Endometrium (tissue), 2 donors: ENCODE results near the gene IRF2BP2.

Experiments
- FAIRE-seq: peaks from 2 replicates; lab custom pipeline; 2012; peaks lifted over from hg19 to GRCh38; lab: Jason Lieb, UNC
- donor health status: control.
- donor health status: control.

IRF2BP2 gene

DNA sequence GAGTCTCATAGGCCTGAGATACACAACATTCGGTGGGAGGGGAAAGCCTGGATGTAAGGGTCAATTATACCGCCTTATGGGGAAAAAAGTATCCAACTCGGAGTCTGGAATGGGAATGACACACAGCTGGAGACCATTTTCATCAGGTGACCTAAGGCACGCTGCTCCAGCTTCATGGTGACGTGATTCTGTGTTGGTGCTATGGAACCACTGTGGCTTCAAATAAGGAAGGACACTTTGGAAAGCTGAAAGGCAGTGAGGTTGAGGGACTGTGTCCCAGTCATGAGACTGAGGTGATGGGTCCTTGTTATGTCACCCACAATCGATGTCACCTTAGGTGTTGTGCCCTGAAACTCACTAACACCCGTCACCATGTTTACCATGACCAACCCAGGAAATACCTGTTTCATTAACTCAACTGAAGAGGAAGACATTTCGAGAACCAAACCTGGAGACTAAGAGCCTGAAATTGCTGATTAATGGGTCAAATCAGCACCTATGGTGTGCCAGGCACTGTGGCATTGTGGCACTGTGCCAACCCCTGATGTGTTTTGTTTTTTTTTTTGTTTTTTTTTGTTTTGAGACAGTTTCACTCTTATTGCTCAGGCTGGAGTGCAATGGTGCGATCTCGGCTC lies 54.5 kb downstream of the IRF2BP2 start:
- FAIRE-seq, result no peak

DNA sequence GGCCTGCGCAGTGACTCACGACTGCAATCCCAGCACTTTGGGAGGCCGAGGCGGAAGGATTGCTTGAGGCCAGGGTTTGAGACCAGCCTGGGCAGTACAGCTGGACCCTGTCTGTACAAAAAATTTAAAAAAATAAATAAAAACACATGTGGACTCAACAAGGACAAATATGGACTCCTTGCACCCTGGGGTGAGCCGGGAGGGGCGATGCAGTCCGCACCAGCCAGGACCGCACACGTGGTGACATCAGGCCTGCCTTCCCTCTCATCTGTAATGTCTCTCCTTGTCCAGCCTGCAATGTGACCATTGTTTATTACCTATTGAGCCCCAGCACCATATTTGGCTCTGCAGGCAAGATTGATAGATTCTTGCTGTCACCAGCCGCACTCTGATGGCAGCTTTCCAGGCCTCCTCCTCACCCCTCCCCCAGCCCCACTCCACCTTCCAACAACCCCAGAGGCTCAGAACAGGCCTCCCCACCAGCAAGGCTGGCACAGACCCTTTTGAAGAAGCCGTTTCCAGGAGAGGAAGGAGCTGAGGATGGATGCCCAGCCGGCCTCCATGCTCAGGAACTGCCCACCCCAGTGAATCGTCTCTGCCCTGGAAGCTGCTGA lies 55.2 kb downstream of the IRF2BP2 start:
- FAIRE-seq, result no peak
